Jurkat, Clone E6-1 (cell line): ENCODE results near the gene CCDC91.
"Not testable (repeated sequence)": the region's sequence is repeated elsewhere in the genome, so short reads cannot be mapped to it uniquely, and the experiment has no call there.

Source experiments
- DNase-seq: peaks from one replicate; pipeline ENCODE4 v3.0.0-alpha.2; 2011; ENCODE audit warnings: low read depth, low spot score
- H3K4me3 ChIP-seq: 2 replicates; pipeline ENCODE4 v1.5.1; 2011; ENCODE audit warnings: mild to moderate bottlenecking, low read length, control low read depth, moderate library complexity

The CCDC91 gene

GRCh38 chr12:28177461-28177860, 12.8 kb upstream of the CCDC91 start:
- no peak overlapping the region for H3K4me3 ChIP-seq
- DNase-seq: no peak

GRCh38 chr12:28177905-28178304, 12.4 kb upstream of the CCDC91 start:
- no peak for DNase-seq
- no peak overlapping the region for H3K4me3 ChIP-seq

DNA sequence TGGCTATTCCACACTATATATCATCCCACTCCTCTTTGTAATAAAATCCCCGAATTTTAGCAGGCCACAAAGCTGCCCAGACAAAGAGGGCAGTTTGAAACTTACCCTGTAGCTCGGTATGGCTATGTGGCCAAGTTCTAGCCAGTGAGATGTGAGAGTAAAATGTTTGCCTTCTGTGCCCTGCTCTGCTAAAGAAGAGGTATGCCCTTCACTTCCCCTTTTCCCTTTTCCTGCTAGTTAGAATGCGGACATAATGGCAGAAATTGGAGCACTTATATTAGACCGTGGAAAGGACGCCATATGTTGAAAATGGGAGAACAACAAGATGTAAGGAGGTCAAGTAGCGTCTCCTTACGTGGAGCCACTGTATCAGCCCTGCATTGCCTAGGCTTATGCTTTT, 11.5 kb upstream of the CCDC91 start:
- DNase-seq: no peak
- no peak overlapping the region for H3K4me3 ChIP-seq

DNA sequence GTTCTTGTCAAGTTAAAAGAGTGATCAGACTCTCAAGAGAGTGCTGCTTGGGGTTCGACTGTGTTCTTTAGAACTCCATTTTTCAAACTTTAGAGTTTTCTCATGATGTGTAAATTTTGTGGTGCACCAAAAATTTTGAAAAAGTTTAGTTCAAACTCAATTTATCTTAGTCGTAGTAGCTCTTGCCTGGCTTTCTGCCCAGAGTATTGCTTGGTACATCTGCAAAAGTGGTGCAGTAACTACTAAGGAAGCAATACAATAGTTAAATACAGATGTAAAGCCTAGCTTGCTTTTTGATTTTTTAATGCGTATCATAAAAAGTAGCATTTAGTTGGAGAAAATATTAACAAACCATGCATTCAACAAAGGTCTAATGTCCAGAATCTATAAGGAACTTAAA, 9.5 kb upstream of the CCDC91 start:
- DNase-seq: no peak
- H3K4me3 ChIP-seq: no peak overlapping the region

GRCh38 chr12:28184375-28184774, 5.9 kb upstream of the CCDC91 start:
- DNase-seq: no peak

GRCh38 chr12:28186500-28186899, 3.8 kb upstream of the CCDC91 start:
- DNase-seq: no peak

More at GRCh38 chr12:28184375-28184774, 5.9 kb upstream of the CCDC91 start:
- H3K4me3 ChIP-seq: no peak overlapping the region

DNA sequence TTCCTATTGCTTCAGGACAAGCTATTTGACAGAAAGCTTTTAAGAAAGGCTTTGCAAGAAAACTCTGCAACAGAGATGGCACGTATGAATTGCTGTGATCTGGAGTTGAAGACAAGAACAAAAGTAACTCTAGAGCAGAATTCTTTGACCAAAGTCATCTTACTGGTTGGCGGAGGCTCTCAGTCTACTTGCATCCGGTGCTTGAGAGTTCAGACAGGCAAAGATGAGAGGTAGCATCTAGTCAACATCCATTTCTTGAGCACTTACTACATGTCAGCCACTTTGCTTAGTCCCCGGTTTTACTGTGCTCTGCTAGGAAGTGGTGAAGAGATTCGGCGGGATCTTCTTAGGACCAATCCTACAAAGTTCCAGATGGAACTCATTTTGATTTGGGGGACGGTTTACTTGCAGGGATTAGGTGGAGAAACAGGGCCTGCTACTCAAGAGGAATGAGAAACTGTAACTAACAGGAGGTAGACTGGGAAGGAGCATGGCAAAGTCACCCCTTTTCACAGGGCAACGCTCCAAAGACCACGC, 404 bp upstream of the CCDC91 start:
- DNase-seq: no peak
- H3K4me3 ChIP-seq: peak overlapping the region; percentile 92

More at GRCh38 chr12:28186500-28186899, 3.8 kb upstream of the CCDC91 start:
- no peak overlapping the region for H3K4me3 ChIP-seq

GRCh38 chr12:28191051-28192048, 1.1 kb downstream of the CCDC91 start:
- peak overlapping the region; percentile 92 for H3K4me3 ChIP-seq
- peak; percentile 16 for DNase-seq

DNA sequence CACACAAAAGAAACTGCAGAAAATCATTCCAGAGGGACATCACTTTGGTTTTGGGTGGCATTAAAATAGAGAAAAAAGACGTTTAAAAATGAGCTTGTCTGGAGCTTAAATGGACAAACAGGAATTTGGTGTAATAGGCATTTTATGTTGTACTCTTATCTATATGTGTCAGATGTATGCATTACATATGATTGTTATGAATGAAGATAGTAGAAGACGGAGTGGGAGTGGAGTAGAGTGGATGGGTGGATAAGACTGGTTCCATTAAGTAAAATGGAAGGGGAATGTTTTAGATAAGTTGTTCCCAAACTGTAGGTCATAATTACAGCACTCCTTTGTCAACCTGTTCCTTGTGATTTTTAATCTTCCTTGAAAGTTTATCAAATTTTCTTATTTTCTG, 1.9 kb downstream of the CCDC91 start:
- DNase-seq: no peak

GRCh38 chr12:28194621-28195020, 4.4 kb downstream of the CCDC91 start:
- H3K4me3 ChIP-seq, DNase-seq: not testable (repeated sequence)

More for the DNA sequence above, 1.9 kb downstream of the CCDC91 start:
- H3K4me3 ChIP-seq: no peak overlapping the region

DNA sequence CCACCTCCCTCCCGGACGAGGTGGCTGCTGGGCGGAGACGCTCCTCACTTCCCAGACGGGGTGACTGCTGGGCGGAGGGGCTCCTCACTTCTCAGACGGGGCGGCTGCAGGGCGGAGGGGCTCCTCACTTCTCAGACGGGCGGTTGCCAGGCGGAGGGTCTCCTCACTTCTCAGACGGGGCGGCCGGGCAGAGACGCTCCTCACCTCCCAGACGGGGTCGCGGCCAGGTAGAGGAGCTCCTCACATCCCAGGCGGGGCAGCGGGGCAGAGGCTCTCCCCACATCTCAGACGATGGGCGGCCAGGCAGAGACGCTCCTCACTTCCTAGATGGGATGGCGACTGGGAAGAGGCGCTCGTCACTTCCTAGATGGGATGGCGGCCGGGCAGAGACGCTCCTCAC, 10.9 kb downstream of the CCDC91 start:
- DNase-seq, H3K4me3 ChIP-seq: not testable (repeated sequence)

DNA sequence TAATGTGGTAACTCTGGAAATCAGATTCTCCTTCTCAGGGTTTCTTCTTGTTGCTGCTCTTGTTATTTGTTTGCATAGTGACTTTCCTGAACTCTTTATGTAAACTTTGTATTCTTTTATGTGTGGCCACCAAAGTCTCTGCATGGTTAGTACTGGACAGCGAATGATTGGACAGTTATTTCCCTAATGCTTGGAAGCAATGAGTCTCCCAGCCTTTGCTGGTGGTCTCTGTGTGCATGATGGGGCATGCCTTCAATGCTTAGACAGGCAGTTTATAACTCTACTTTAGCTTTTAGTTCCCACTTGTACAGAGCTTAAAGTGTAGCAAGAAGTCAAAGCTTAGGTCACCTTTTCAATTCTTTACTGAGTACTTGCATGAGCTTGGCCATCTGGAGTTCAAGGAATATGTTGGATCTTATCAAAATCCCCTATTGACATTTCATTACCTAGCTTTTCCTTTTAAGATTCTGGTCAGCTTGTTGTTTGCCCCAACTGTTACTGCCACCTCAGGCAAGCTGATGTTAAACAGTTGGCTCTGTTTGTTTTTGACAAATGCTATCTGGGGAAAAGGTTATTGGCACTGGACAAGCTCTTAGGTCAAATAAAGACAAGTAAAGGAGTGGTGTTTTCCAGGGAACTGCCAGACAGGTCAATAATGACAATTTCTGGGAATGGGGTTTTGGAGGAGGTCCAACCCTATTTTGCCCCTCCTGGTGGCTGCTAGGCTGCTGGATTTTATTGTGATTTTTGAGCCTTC, 12.3 kb downstream of the CCDC91 start:
- DNase-seq: no peak

GRCh38 chr12:28209782-28210181, 19.5 kb downstream of the CCDC91 start:
- DNase-seq: peak; percentile 9
- H3K4me3 ChIP-seq: no peak overlapping the region

More for the DNA sequence above, 12.3 kb downstream of the CCDC91 start:
- no peak overlapping the region for H3K4me3 ChIP-seq

DNA sequence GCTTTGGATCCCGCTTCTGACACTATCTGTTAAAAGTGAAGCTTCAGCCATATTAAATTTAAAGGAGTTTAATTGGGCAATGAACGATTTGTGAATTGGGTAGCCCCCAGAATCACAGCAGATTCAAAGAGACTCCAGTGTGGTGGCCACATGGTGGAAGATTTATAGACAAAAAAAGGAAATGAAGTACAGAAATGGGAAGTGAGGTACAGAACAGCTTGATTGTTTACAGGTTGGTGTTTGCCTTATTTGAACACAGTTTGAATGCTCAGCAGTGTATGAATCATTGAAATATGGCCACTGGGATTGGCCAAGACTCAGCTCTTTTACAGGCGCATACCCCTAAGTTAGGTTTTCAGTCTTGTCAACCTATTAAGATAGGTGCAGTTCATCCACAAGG, 21.9 kb downstream of the CCDC91 start:
- H3K4me3 ChIP-seq: no peak overlapping the region
- no peak for DNase-seq

- DNase-seq: no peak
- no peak overlapping the region for H3K4me3 ChIP-seq
These were observed 24.8 kb downstream of the CCDC91 start for GRCh38 chr12:28215021-28215420.

- no peak overlapping the region for H3K4me3 ChIP-seq
- DNase-seq: no peak
These were observed 25.8 kb downstream of the CCDC91 start for GRCh38 chr12:28216016-28216415.

DNA sequence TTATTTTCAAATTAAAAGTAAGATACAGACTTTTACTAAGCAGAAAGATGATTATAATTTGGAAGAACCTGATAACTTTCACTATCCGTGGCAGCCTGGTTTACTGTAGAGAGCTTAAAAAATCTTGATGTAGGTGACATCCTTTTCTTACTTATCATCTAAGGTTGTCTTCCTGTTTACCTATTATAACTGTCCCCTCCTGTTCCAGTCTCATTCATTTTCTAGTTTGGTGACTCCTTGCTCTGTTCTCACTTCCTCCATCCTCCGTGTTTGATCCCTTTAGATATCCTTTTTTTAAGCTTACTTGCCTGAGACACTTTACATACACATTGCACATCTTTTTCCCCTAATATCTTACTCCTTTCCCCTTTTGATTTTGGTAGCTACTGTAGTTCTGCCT, 27.5 kb downstream of the CCDC91 start:
- DNase-seq: no peak
- H3K4me3 ChIP-seq: no peak overlapping the region

GRCh38 chr12:28218875-28219274, 28.6 kb downstream of the CCDC91 start:
- no peak for DNase-seq
- no peak overlapping the region for H3K4me3 ChIP-seq

- H3K4me3 ChIP-seq: no peak overlapping the region
- DNase-seq: no peak
These were observed 29.6 kb downstream of the CCDC91 start for GRCh38 chr12:28219827-28220226.
